Right renal pelvis (tissue), 4 donors: ENCODE results near the gene MARK1. TPM values are rescaled to one million over a fixed set of nuclear protein-coding genes. Genes with fewer than 3 reads are reported as not detected.

Experiments
- DNase-seq, 4 donors: peaks; one replicate each; pipeline ENCODE4 v3.0.0-alpha.2; 2013; ENCODE audit warnings: low read depth in 4 of 4, low spot score in 3 of 4, missing footprints in 1 of 4
- polyA plus RNA-seq, 4 donors: library from polyadenylated mRNA; unstranded; fragments of 120-200 nt; gene quantifications; one replicate each; pipeline ENCODE4 v1.2.1, GENCODE V29; 2013; ENCODE audit not compliant: insufficient read length in 4 of 4

Gene MARK1
- polyA plus RNA-seq = 10 to 100 TPM in 2 of 4 donors, 1 to 10 TPM in 2; 8.9 to 13.6 (median 10.4) TPM

- DNase-seq = no peak
Observed at GRCh38 chr1:220527908-220528678, at the start of gene MARK1. TSS of gene MARK1 (plus strand) at chr1:220528136. CDS start at chr1:220528823, 687 bp downstream.

GRCh38 chr1:220483700-220484099 is 44.2 kb upstream of the MARK1 start:
- no peak for DNase-seq

- DNase-seq = no peak
Observed at GRCh38 chr1:220484135-220484534, 43.8 kb upstream of the MARK1 start.

- no peak for DNase-seq
Observed at GRCh38 chr1:220485131-220485530, 42.8 kb upstream of the MARK1 start.

GRCh38 chr1:220485791-220486190 is 42.1 kb upstream of the MARK1 start:
- no peak for DNase-seq

GRCh38 chr1:220487297-220487820 is 40.6 kb upstream of the MARK1 start:
- peak; percentile 16 to 44 (median 37) for DNase-seq

- DNase-seq = no peak
Observed at GRCh38 chr1:220491891-220492290, 36.0 kb upstream of the MARK1 start.

- DNase-seq = no peak
Observed at GRCh38 chr1:220497220-220497947, 30.6 kb upstream of the MARK1 start.

- DNase-seq = no peak
Observed at GRCh38 chr1:220498188-220498587, 29.7 kb upstream of the MARK1 start.

GRCh38 chr1:220500372-220500771 is 27.6 kb upstream of the MARK1 start:
- DNase-seq = no peak

- DNase-seq = no peak
Observed at GRCh38 chr1:220504329-220504728, 23.6 kb upstream of the MARK1 start.

- no peak for DNase-seq
Observed at GRCh38 chr1:220507085-220507484, 20.9 kb upstream of the MARK1 start.

- no peak for DNase-seq
Observed at GRCh38 chr1:220511179-220511578, 16.8 kb upstream of the MARK1 start.

- DNase-seq = no peak
Observed at GRCh38 chr1:220511785-220512184, 16.2 kb upstream of the MARK1 start.

GRCh38 chr1:220513834-220514233 is 14.1 kb upstream of the MARK1 start:
- DNase-seq = no peak

GRCh38 chr1:220514256-220514655 is 13.7 kb upstream of the MARK1 start:
- no peak for DNase-seq

- DNase-seq = no peak
Observed at GRCh38 chr1:220516014-220516721, 11.8 kb upstream of the MARK1 start.

- no peak for DNase-seq
Observed at GRCh38 chr1:220516722-220517042, 11.3 kb upstream of the MARK1 start.

GRCh38 chr1:220521778-220522177 is 6.2 kb upstream of the MARK1 start:
- DNase-seq = no peak

- no peak for DNase-seq
Observed at GRCh38 chr1:220526294-220526693, 1.6 kb upstream of the MARK1 start.

- DNase-seq = no peak
Observed at GRCh38 chr1:220527279-220527907, 543 bp upstream of the MARK1 start.
